K562 (cell line): ENCODE results near the gene DHRS3. TPM values are rescaled to one million over a fixed set of nuclear protein-coding genes. Genes with fewer than 3 reads are reported as not detected.

Experiments used
- ARHGAP35 ChIP-seq: fragments of 450-650 bp; IDR thresholded peaks from 2 replicates; pipeline ENCODE4 v1.6.1; 2018; ENCODE audit not compliant: partially characterized antibody
- BRCA1 ChIP-seq, 2 experiments: fragments of 450-650 bp in 1 of 2; sonication (generic) in 1 of 2; formaldehyde crosslinking in 1 of 2; IDR thresholded peaks; 2 replicates each; pipeline versions ENCODE4 v1.5.0 to v1.6.1; 2017 to 2020; ENCODE audit warnings: mild to moderate bottlenecking in 1 of 2, missing genetic modification reagents in 1 of 2
- ESRRA ChIP-seq: fragments of 450-650 bp; IDR thresholded peaks from 2 replicates; pipeline ENCODE4 v1.6.1; 2014; ENCODE audit warnings: low read depth, mild to moderate bottlenecking, moderate library complexity, borderline replicate concordance
- EWSR1 ChIP-seq: fragments of 450-650 bp; IDR thresholded peaks from 2 replicates; pipeline ENCODE4 v1.6.1; 2018; ENCODE audit warnings: borderline replicate concordance, mild to moderate bottlenecking, low read depth, moderate library complexity; ENCODE audit not compliant: partially characterized antibody
- GATAD2A ChIP-seq: fragments of 450-650 bp; IDR thresholded peaks from 2 replicates; pipeline ENCODE4 v1.6.1; 2017
- KAT7 ChIP-seq: sonication (generic); formaldehyde crosslinking; IDR thresholded peaks from 2 replicates; pipeline ENCODE4 v1.8.0; 2022; ENCODE audit warnings: missing genetic modification reagents, mild to moderate bottlenecking, borderline replicate concordance
- MECOM ChIP-seq: fragments of 250-450 bp; sonication (Bioruptor Pico); IDR thresholded peaks from 2 replicates; pipeline ENCODE4 v1.8.0; 2022; ENCODE audit warnings: inconsistent platforms
- MNT ChIP-seq, 2 experiments: fragments of 450-650 bp; conservative IDR thresholded peaks; 2 replicates each; pipeline ENCODE4 v1.6.1; 2017; ENCODE audit warnings: mild to moderate bottlenecking in 2 of 2, moderate library complexity in 2 of 2
- MTA2 ChIP-seq: fragments of 450-650 bp; IDR thresholded peaks from 2 replicates; pipeline ENCODE4 v1.6.1; 2016; ENCODE audit warnings: low read depth
- NCOA4 ChIP-seq: fragments of 450-650 bp; IDR thresholded peaks from 2 replicates; pipeline ENCODE4 v1.6.1; 2018; ENCODE audit warnings: mild to moderate bottlenecking; ENCODE audit not compliant: partially characterized antibody
- PHF8 ChIP-seq: fragments of 200-600 bp; sonication (generic); IDR thresholded peaks from 2 replicates; pipeline ENCODE4 v1.6.1; 2012; ENCODE audit warnings: mixed run types, mild to moderate bottlenecking, inconsistent platforms, low read length, moderate library complexity, borderline replicate concordance
- POLR2AphosphoS2 ChIP-seq: IDR thresholded peaks from 2 replicates; pipeline ENCODE4 v1.6.1; 2012; ENCODE audit warnings: low read length, improper control_type of control experiment
- PTRF ChIP-seq: fragments of 450-650 bp; IDR thresholded peaks from 2 replicates; pipeline ENCODE4 v1.6.1; 2016; ENCODE audit warnings: mild to moderate bottlenecking, missing genetic modification characterization, missing compliant biosample characterization
- SMAD4 ChIP-seq: fragments of 250-450 bp; sonication (Bioruptor Pico); conservative IDR thresholded peaks from 2 replicates; pipeline ENCODE4 v1.8.0; 2021; ENCODE audit warnings: inconsistent platforms, mild to moderate bottlenecking, moderate library complexity
- SMARCB1 ChIP-seq: IDR thresholded peaks from 2 replicates; pipeline ENCODE4 v1.6.1; 2011; ENCODE audit warnings: improper control_type of control experiment, low read depth; ENCODE audit not compliant: insufficient read length
- SNIP1 ChIP-seq: fragments of 450-650 bp; IDR thresholded peaks from 2 replicates; pipeline ENCODE4 v1.7.1; 2017; ENCODE audit warnings: low read depth, mild to moderate bottlenecking
- WHSC1 ChIP-seq: IDR thresholded peaks from one replicate; pipeline ENCODE4 v1.6.1; 2012; ENCODE audit warnings: low read length, control low read depth, inconsistent platforms
- YBX1 ChIP-seq: fragments of 450-650 bp; IDR thresholded peaks from 2 replicates; pipeline ENCODE4 v1.7.1; 2016; ENCODE audit warnings: mild to moderate bottlenecking
- ZKSCAN8 ChIP-seq: fragments of 200-800 bp; sonication (Bioruptor generic); IDR thresholded peaks from 2 replicates; pipeline ENCODE4 v1.6.1; 2016; ENCODE audit warnings: missing genetic modification characterization, missing compliant biosample characterization
- ZNF551 ChIP-seq: fragments of 250-450 bp; sonication (Bioruptor Pico); IDR thresholded peaks from 2 replicates; pipeline ENCODE4 v1.5.0; 2021; ENCODE audit warnings: mild to moderate bottlenecking, moderate library complexity
- ZNF699 ChIP-seq: fragments of 250-450 bp; sonication (Bioruptor Pico); IDR thresholded peaks from 2 replicates; pipeline ENCODE4 v1.8.0; 2021; ENCODE audit warnings: mild to moderate bottlenecking, moderate library complexity; ENCODE audit not compliant: insufficient replicate concordance
- polyA plus RNA-seq, 8 experiments: library from polyadenylated mRNA; depleted of rRNA in 4 of 8; stranded (reverse) in 5 of 8; unstranded in 3 of 8; fragments of >200 nt; fragmentation: Nextera tagmentation in 2 of 8; fragmentation: Illumina TruSeq in 1 of 8; extraction: Ambion mirVana in 2 of 8; extraction: Trizol in 1 of 8; gene quantifications; 2 replicates each; pipeline versions ENCODE4 v1.2.1 to v1.2.3, GENCODE V29; 2011 to 2014; ENCODE audit warnings: inconsistent platforms in 1 of 8, missing spikeins in 1 of 8
- total RNA-seq, 7 experiments: library from RNA; depleted of rRNA in 6 of 7; stranded (reverse); fragments of >200 nt in 6 of 7; fragmentation: Illumina TruSeq in 2 of 7; extraction: Trizol in 2 of 7; gene quantifications; 2 replicates each; pipeline versions ENCODE4 v1.2.1 to v1.2.3, GENCODE V29; 2011 to 2021; ENCODE audit warnings: low replicate concordance in 1 of 7
- TF ChIP-seq, protein P1 (sequence below): sonication (generic); formaldehyde crosslinking; IDR thresholded peaks from 2 replicates; pipeline ENCODE4 v1.8.0; 2022; ENCODE audit warnings: mild to moderate bottlenecking, missing genetic modification reagents
- TF ChIP-seq, protein P2 (sequence below): fragments of 450-650 bp; formaldehyde crosslinking; IDR thresholded peaks from 2 replicates; pipeline ENCODE4 v1.4.0; 2020; ENCODE audit warnings: mild to moderate bottlenecking, moderate library complexity

The DHRS3 gene
- total and polyA plus RNA-seq, 9 of the 15 experiments (the other 6 are each of a cell fraction or from before 2014, with no cell fraction given) = 21.0 to 116 (median 58.7) TPM

DNA sequence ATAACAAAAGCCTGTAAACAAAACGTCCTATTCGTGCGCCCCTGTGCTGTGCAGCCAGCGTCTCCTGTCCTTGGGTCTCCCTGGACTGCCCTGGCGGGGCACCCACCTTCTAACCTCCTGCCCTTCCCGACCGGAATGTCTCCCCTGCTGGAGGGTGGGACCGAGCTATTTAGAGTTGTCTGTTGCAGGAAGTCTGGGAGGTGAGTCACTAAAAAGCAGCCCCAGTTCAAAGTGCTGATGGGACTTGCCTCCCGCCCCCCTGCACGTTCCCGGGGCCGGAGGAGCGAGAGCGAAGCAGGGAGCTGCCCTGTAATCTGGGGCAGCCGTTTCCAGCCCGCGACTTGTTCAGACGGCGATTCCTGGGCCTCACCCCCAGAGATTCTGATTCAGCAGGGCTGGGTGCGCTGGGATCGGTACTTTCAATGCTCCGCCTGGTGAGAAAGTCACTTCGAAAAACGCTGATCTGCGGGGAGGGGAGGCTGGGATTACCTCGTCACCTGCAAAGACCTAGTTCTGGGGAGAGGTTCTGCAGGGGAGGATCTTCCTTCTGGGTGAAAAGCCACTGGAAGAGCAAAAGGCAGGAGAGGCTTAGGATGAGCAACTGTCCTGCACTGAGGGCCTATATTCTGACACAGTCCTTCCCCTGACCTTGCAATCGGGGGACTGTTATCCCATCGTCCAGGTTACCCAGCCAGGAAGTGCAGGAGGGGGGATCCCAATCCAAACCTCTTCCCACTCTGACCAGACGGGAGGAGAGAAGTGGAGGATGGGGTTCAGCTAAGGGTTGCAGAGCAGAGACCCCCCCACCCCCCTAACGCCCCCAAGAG, 1.2 kb upstream of the DHRS3 start (continued):
- TF ChIP-seq, protein P1, sequence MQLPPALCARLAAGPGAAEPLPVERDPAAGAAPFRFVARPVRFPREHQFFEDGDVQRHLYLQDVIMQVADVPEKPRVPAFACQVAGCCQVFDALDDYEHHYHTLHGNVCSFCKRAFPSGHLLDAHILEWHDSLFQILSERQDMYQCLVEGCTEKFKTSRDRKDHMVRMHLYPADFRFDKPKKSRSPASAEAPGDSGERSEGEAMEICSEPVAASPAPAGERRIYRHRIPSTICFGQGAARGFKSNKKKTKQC = no peak
- TF ChIP-seq POLR2AphosphoS2 (no peak), MNT (conservative IDR thresholded peaks at IDR 0.05) (peak in 1 of 2 experiments; percentile 61; a peak in 3 of 4 replicates), ZKSCAN8 (CRISPR knock-in tag) (no peak), PTRF (no peak), BRCA1 (IDR thresholded peaks at IDR 0.05) (no peak), BRCA1 (CRISPR knock-in tag; IDR thresholded peaks at IDR 0.05) (no peak), WHSC1 (no peak), NCOA4 (no peak), SMARCB1 (no peak), ZNF551 (CRISPR knock-in tag) (no peak), KAT7 (no peak), MTA2 (no peak), PHF8 (peak; percentile 31; the same call in 1 of the 2 replicates), GATAD2A (0 out of 2 replicates have a peak, but pooled peaks have one; percentile 23), SMAD4 (CRISPR knock-in tag) (peak; percentile 71), EWSR1 (no peak), SNIP1 (no peak), ZNF699 (CRISPR knock-in tag) (no peak), ARHGAP35 (no peak), YBX1 (no peak), ESRRA (no peak; the same call in 1 of the 2 replicates), MECOM (no peak)
- TF ChIP-seq, protein P2, sequence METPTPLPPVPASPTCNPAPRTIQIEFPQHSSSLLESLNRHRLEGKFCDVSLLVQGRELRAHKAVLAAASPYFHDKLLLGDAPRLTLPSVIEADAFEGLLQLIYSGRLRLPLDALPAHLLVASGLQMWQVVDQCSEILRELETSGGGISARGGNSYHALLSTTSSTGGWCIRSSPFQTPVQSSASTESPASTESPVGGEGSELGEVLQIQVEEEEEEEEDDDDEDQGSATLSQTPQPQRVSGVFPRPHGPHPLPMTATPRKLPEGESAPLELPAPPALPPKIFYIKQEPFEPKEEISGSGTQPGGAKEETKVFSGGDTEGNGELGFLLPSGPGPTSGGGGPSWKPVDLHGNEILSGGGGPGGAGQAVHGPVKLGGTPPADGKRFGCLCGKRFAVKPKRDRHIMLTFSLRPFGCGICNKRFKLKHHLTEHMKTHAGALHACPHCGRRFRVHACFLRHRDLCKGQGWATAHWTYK (CRISPR knock-in tag) = no peak
